ENCODE measurements around the gene TXN.
"Not testable (repeated sequence)": the region's sequence is repeated elsewhere in the genome, so short reads cannot be mapped to it uniquely, and the experiment has no call there.

TXN gene

GRCh38 chr9:110257097-110257841 lies 962 bp upstream of the TXN start:
- peak in 1 of 2 experiments; percentile 35 for DNase-seq

- DNase-seq = peak in 1 of 2 experiments; percentile 38
These were observed 586 bp downstream of the TXN start for GRCh38 chr9:110255463-110256379.

GRCh38 chr9:110255034-110255462 lies 1.3 kb downstream of the TXN start:
- peak in 1 of 2 experiments; percentile 18 for DNase-seq

GRCh38 chr9:110254500-110254899 lies 1.8 kb downstream of the TXN start:
- no peak for DNase-seq

GRCh38 chr9:110252509-110253139 lies 3.7 kb downstream of the TXN start:
- no peak for DNase-seq

- not testable (repeated sequence) for DNase-seq
These were observed 4.5 kb downstream of the TXN start for GRCh38 chr9:110251770-110252169.

- no peak for DNase-seq
These were observed 5.1 kb downstream of the TXN start for GRCh38 chr9:110251212-110251611.

- no peak for DNase-seq
These were observed 6.7 kb downstream of the TXN start for GRCh38 chr9:110249603-110250002.

GRCh38 chr9:110248361-110248760 lies 7.9 kb downstream of the TXN start:
- no peak for DNase-seq

GRCh38 chr9:110246214-110246613 lies 10.1 kb downstream of the TXN start:
- no peak for DNase-seq

- no peak for DNase-seq
These were observed 11.7 kb downstream of the TXN start for GRCh38 chr9:110244616-110245015.

- DNase-seq = no peak
These were observed 14.4 kb downstream of the TXN start for GRCh38 chr9:110241858-110242321.

- no peak for DNase-seq
These were observed 14.9 kb downstream of the TXN start for GRCh38 chr9:110241260-110241857.

- DNase-seq = no peak
These were observed 16.1 kb downstream of the TXN start for GRCh38 chr9:110240198-110240597.

GRCh38 chr9:110228321-110228720 lies 28.0 kb downstream of the TXN start:
- no peak for DNase-seq

- no peak for DNase-seq
These were observed 31.7 kb downstream of the TXN start for GRCh38 chr9:110224583-110224982.

- no peak for DNase-seq
These were observed 35.5 kb downstream of the TXN start for GRCh38 chr9:110220809-110221208.

- peak in 1 of 2 experiments; percentile 54 for DNase-seq
These were observed 38.6 kb downstream of the TXN start for GRCh38 chr9:110217656-110218099.

- DNase-seq = no peak
These were observed 41.5 kb downstream of the TXN start for GRCh38 chr9:110214586-110215355.

- no peak for DNase-seq
These were observed 42.2 kb downstream of the TXN start for GRCh38 chr9:110214090-110214489.

- no peak for DNase-seq
These were observed 42.8 kb downstream of the TXN start for GRCh38 chr9:110213413-110214044.
